HepG2 (cell line): ENCODE measurements around the gene NDRG3. TPM values are rescaled to one million over a fixed set of nuclear protein-coding genes. Genes with fewer than 3 reads are reported as not detected.

ENCODE experiments used
- AHR ChIP-seq: IDR thresholded peaks from 2 replicates; pipeline ENCODE4 v1.6.1; 2018; ENCODE audit warnings: missing genetic modification reagents, missing compliant biosample characterization
- ARID3A ChIP-seq: IDR thresholded peaks from 2 replicates; pipeline ENCODE4 v1.6.1; 2012; ENCODE audit warnings: low read depth, low read length, improper control_type of control experiment
- ATF4 ChIP-seq, 2 experiments: fragments of 450-650 bp in 1 of 2; sonication (generic) in 1 of 2; formaldehyde crosslinking; IDR thresholded peaks; 2 replicates each; pipeline versions ENCODE4 v1.5.0 to v1.8.0; 2020 to 2022; ENCODE audit warnings: mild to moderate bottlenecking in 1 of 2, missing genetic modification reagents in 1 of 2
- BCL3 ChIP-seq: sonication (generic); formaldehyde crosslinking; IDR thresholded peaks from 2 replicates; pipeline ENCODE4 v1.5.1; 2020; ENCODE audit warnings: mild to moderate bottlenecking, missing genetic modification reagents, moderate library complexity
- DRAP1 ChIP-seq: IDR thresholded peaks from 2 replicates; pipeline ENCODE4 v1.6.1; 2016; ENCODE audit warnings: missing genetic modification reagents, missing compliant biosample characterization
- FOXO1 ChIP-seq: sonication (generic); formaldehyde crosslinking; IDR thresholded peaks from 2 replicates; pipeline ENCODE4 v1.4.0; 2020; ENCODE audit warnings: missing genetic modification reagents
- GTF2F1 ChIP-seq: fragments of 150-350 bp; IDR thresholded peaks from 2 replicates; pipeline ENCODE4 v1.6.1; 2014; ENCODE audit warnings: low read length
- KAT8 ChIP-seq: IDR thresholded peaks from 2 replicates; pipeline ENCODE4 v1.6.1; 2016; ENCODE audit warnings: missing genetic modification reagents, missing compliant biosample characterization
- MBNL3 ChIP-seq: fragments of 250-450 bp; sonication (Bioruptor Pico); conservative IDR thresholded peaks from 2 replicates; pipeline ENCODE4 v1.8.0; 2022; ENCODE audit warnings: mild to moderate bottlenecking, inconsistent platforms
- POGK ChIP-seq: sonication (generic); formaldehyde crosslinking; conservative IDR thresholded peaks from 2 replicates; pipeline ENCODE4 v1.8.0; 2022; ENCODE audit warnings: mild to moderate bottlenecking, moderate library complexity, missing genetic modification reagents
- SRF ChIP-seq: IDR thresholded peaks from 2 replicates; pipeline ENCODE4 v1.6.1; 2011; ENCODE audit warnings: mild to moderate bottlenecking, low read depth, low read length, moderate library complexity
- TEAD2 ChIP-seq: sonication (generic); formaldehyde crosslinking; IDR thresholded peaks from 2 replicates; pipeline ENCODE4 v1.9.0; 2021; ENCODE audit warnings: missing genetic modification reagents
- ZBTB49 ChIP-seq: sonication (generic); formaldehyde crosslinking; IDR thresholded peaks from 2 replicates; pipeline ENCODE4 v1.4.0; 2020; ENCODE audit warnings: missing genetic modification reagents, borderline replicate concordance
- ZNF235 ChIP-seq: sonication (generic); formaldehyde crosslinking; IDR thresholded peaks from 2 replicates; pipeline ENCODE4 v1.8.1; 2023; ENCODE audit warnings: mild to moderate bottlenecking, missing genetic modification reagents, borderline replicate concordance
- ZNF263 ChIP-seq: sonication (generic); formaldehyde crosslinking; IDR thresholded peaks from 2 replicates; pipeline ENCODE4 v1.4.0; 2020; ENCODE audit warnings: missing genetic modification reagents
- ZNF280B ChIP-seq: sonication (generic); formaldehyde crosslinking; IDR thresholded peaks from 2 replicates; pipeline ENCODE4 v1.5.0; 2020; ENCODE audit warnings: missing genetic modification reagents, mild to moderate bottlenecking, borderline replicate concordance
- ZNF567 ChIP-seq: sonication (generic); formaldehyde crosslinking; IDR thresholded peaks from 2 replicates; pipeline ENCODE4 v1.8.1; 2023; ENCODE audit warnings: mild to moderate bottlenecking, missing genetic modification reagents, borderline replicate concordance
- ZNF878 ChIP-seq: sonication (generic); formaldehyde crosslinking; IDR thresholded peaks from 2 replicates; pipeline ENCODE4 v1.8.1; 2023; ENCODE audit warnings: mild to moderate bottlenecking, missing genetic modification reagents, moderate library complexity
- polyA plus RNA-seq, 8 experiments: library from polyadenylated mRNA; depleted of rRNA in 3 of 8; stranded (reverse) in 7 of 8; unstranded in 1 of 8; fragments of >200 nt; fragmentation: Illumina TruSeq in 4 of 8; extraction: Trizol in 4 of 8; gene quantifications; 2 replicates each; pipeline versions ENCODE4 v1.2.1 to v1.2.3, GENCODE V29; 2011 to 2016; ENCODE audit warnings: low read depth in 4 of 8, missing spikeins in 1 of 8, mixed read lengths in 1 of 8; ENCODE audit not compliant: insufficient read depth in 1 of 8
- total RNA-seq, 5 experiments: library from RNA; depleted of rRNA; stranded (reverse); fragments of >200 nt; fragmentation: Illumina TruSeq; extraction: Trizol; gene quantifications; 2 replicates each; pipeline ENCODE4 v1.2.3, GENCODE V29; 2016; ENCODE audit warnings: low read depth in 1 of 5

Gene NDRG3
- total and polyA plus RNA-seq, 2 of the 13 experiments (the other 11 are each of a cell fraction or from before 2014, with no cell fraction given) = 36.0 to 40.5 TPM

- TF ChIP-seq ZNF263 (no peak), BCL3 (CRISPR knock-in tag) (no peak), ZNF235 (CRISPR knock-in tag) (0 out of 2 replicates have a peak, but pooled peaks have one; percentile 40), AHR (CRISPR knock-in tag) (peak; percentile 35; the same call in 1 of the 2 replicates), TEAD2 (CRISPR knock-in tag) (no peak), ARID3A (no peak), ZNF280B (CRISPR knock-in tag) (0 out of 2 replicates have a peak, but pooled peaks have one; percentile 52), ZBTB49 (no peak), ZNF878 (CRISPR knock-in tag) (no peak), ATF4 (CRISPR knock-in tag; IDR thresholded peaks at IDR 0.05) (no peak), FOXO1 (CRISPR knock-in tag) (no peak; the same call in 1 of the 2 replicates), POGK (CRISPR knock-in tag) (0 out of 2 replicates have a peak, but pooled peaks have one; percentile 27), DRAP1 (CRISPR knock-in tag) (no peak), SRF (no peak), KAT8 (CRISPR knock-in tag) (0 out of 2 replicates have a peak, but pooled peaks have one; percentile 2), MBNL3 (CRISPR knock-in tag) (no peak), ZNF567 (CRISPR knock-in tag) (peak; percentile 28; the same call in 1 of the 2 replicates), GTF2F1 (no peak)
Observed at GRCh38 chr20:36633285-36633772, 112.6 kb downstream of the NDRG3 start (continued).
